Tongue (tissue), 2 donors: ENCODE results near the gene ZNF764. TPM values are rescaled to one million over a fixed set of nuclear protein-coding genes. Genes with fewer than 3 reads are reported as not detected.

ENCODE experiments used
- small RNA-seq: library from RNA; depleted of rRNA; stranded (forward); fragments of <200 nt; gene quantifications from one replicate; pipeline ENCODE3, GENCODE V24; 2014; ENCODE audit warnings: low replicate concordance
- total RNA-seq: library from RNA; depleted of rRNA; stranded (reverse); fragments of >200 nt; gene quantifications from one replicate; pipeline ENCODE4 v1.2.3, GENCODE V29; 2014

ZNF764 gene
- total RNA-seq, 1 donor from 2014 or later = 8.0 TPM

Small RNAs within 50 kb of the gene (small RNA-seq; reads per million reads assigned to genes)
- gene AC093249.4 (not detected), gene MIR4518 (not detected)

Other genes with a start within 250 kb of the ZNF764 start
- 29.8 TPM for gene CD2BP2, start 203.1 kb downstream of the ZNF764 start, total RNA-seq
- 40.0 TPM for gene TBC1D10B, start 187.9 kb downstream of the ZNF764 start, total RNA-seq
- gene MYL11, start 183.6 kb downstream of the ZNF764 start, total RNA-seq = 9,092 TPM
- gene SEPTIN1, start 175.8 kb downstream of the ZNF764 start, total RNA-seq = not detected
- gene ZNF48, start 163.0 kb downstream of the ZNF764 start, total RNA-seq = 6.4 TPM
- gene ZNF771, start 150.8 kb downstream of the ZNF764 start, total RNA-seq = 12.1 TPM
- gene DCTPP1, start 128.3 kb downstream of the ZNF764 start, total RNA-seq = 22.8 TPM
- 16.4 TPM for gene SEPHS2, start 112.5 kb downstream of the ZNF764 start, total RNA-seq
- 3.7 TPM for gene ITGAL, start 85.6 kb downstream of the ZNF764 start, total RNA-seq
- gene ZNF768, start 31.8 kb downstream of the ZNF764 start, total RNA-seq = 25.6 TPM
- 14.7 TPM for gene ZNF747, start 23.5 kb downstream of the ZNF764 start, total RNA-seq
- gene ZNF688, start 13.3 kb upstream of the ZNF764 start, total RNA-seq = 4.5 TPM
- 12.1 TPM for gene ZNF785, start 27.3 kb upstream of the ZNF764 start, total RNA-seq
- 4.3 TPM for gene ZNF689, start 52.0 kb upstream of the ZNF764 start, total RNA-seq
- 10.4 TPM for gene PRR14, start 92.6 kb upstream of the ZNF764 start, total RNA-seq
- gene FBRS, start 100.1 kb upstream of the ZNF764 start, total RNA-seq = 16.5 TPM
- 35.6 TPM for gene SRCAP, start 140.8 kb upstream of the ZNF764 start, total RNA-seq
- 9.3 TPM for gene PHKG2, start 190.1 kb upstream of the ZNF764 start, total RNA-seq
- 2.2 TPM for gene CFAP119, start 203.7 kb upstream of the ZNF764 start, total RNA-seq
- 83.2 TPM for gene RNF40, start 203.9 kb upstream of the ZNF764 start, total RNA-seq
- 10.8 TPM for gene ZNF629, start 228.8 kb upstream of the ZNF764 start, total RNA-seq